Chondrocyte (in vitro differentiated cells): ENCODE results near the gene COL1A1. TPM values are rescaled to one million over a fixed set of nuclear protein-coding genes. Genes with fewer than 3 reads are reported as not detected.

Source experiments
- DNase-seq: peaks from one replicate; pipeline ENCODE4 v3.0.0; 2021; ENCODE audit warnings: mixed read lengths, low spot score
- H3K27ac Mint-ChIP-seq: one replicate; pipeline ENCODE4 v1.8.0; 2021; ENCODE audit warnings: mild to moderate bottlenecking, moderate library complexity, mixed read lengths; ENCODE audit not compliant: unreplicated experiment
- H3K27me3 Mint-ChIP-seq: 2 replicates; pipeline ENCODE4 v1.8.0; 2021; ENCODE audit warnings: low read depth, mixed read lengths
- H3K36me3 Mint-ChIP-seq: 2 replicates; pipeline ENCODE4 v1.8.0; 2021; ENCODE audit warnings: low read depth, mixed read lengths
- H3K4me1 Mint-ChIP-seq: 2 replicates; pipeline ENCODE4 v1.8.0; 2021; ENCODE audit warnings: low read depth, mild to moderate bottlenecking, mixed read lengths
- H3K4me3 Mint-ChIP-seq: one replicate; pipeline ENCODE4 v1.8.0; 2021; ENCODE audit warnings: mild to moderate bottlenecking, moderate library complexity, mixed read lengths; ENCODE audit not compliant: unreplicated experiment
- H3K9me3 Mint-ChIP-seq: 2 replicates; pipeline ENCODE4 v1.8.0; 2021; ENCODE audit warnings: low read depth, mixed read lengths
- total RNA-seq: library from RNA; stranded (reverse); gene quantifications from 3 replicates; pipeline ENCODE4 v1.2.1, GENCODE V29; 2021
- TF ChIP-seq, protein P1 (sequence below): fragments of 200-600 bp; sonication (generic); IDR thresholded peaks from 2 replicates; pipeline ENCODE4 v1.5.0; 2021; ENCODE audit warnings: antibody characterized with exemption, mild to moderate bottlenecking, moderate library complexity

COL1A1 gene
- total RNA-seq, 1 donor from 2014 or later: 35,333 TPM

DNA sequence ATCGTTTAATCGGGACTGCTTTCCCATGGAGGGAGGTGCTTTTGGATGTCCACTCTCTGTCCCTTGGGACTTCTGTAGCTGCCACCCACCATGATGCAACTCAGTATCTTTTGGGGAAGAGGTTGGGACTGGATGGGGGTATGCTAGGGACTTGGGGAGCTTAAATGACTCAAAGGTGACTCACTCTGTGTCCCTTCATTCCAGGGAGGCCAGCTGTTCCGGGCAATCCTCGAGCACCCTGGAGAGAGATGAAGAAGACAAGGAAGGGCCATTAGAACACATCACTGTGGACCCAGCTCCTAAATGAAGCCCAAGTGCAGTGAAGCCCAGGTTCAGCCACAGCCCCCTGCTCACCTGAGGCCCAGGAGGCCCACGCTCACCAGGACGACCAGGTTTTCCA is 4.6 kb downstream of the COL1A1 start:
- Mint-ChIP-seq H3K27me3 (no peaks in the 10 kb centered on the region), H3K4me1 (peaks cover 73% of the 10 kb centered on the region), H3K36me3 (peaks cover 80% of the 10 kb centered on the region), H3K4me3 (peak overlapping the region; percentile 99), H3K27ac (peak overlapping the region; percentile 95), H3K9me3 (no peaks in the 10 kb centered on the region)
- peak; percentile 68 for DNase-seq
- TF ChIP-seq, protein P1, sequence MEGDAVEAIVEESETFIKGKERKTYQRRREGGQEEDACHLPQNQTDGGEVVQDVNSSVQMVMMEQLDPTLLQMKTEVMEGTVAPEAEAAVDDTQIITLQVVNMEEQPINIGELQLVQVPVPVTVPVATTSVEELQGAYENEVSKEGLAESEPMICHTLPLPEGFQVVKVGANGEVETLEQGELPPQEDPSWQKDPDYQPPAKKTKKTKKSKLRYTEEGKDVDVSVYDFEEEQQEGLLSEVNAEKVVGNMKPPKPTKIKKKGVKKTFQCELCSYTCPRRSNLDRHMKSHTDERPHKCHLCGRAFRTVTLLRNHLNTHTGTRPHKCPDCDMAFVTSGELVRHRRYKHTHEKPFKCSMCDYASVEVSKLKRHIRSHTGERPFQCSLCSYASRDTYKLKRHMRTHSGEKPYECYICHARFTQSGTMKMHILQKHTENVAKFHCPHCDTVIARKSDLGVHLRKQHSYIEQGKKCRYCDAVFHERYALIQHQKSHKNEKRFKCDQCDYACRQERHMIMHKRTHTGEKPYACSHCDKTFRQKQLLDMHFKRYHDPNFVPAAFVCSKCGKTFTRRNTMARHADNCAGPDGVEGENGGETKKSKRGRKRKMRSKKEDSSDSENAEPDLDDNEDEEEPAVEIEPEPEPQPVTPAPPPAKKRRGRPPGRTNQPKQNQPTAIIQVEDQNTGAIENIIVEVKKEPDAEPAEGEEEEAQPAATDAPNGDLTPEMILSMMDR: no peak

DNA sequence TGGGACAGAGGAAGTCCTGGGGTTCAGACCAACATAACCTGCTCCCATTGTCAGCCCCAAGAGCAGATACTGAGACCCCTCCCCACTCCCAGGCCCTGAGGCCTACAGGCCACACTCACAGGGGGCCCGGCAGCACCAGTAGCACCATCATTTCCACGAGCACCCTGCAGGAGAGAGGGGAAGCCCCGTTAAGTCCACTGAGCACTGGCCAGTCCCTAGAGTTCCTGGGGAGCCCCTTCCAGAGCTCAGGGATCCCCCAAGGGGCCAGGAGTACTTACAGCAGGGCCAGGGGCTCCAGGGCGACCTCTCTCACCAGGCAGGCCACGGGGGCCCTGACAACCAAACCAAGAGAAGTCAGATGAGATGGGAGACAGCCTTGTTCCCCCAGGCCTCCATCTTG is 5.4 kb downstream of the COL1A1 start:
- no peaks in the 10 kb centered on the region for H3K9me3 Mint-ChIP-seq
- peaks cover 78% of the 10 kb centered on the region for H3K36me3 Mint-ChIP-seq
- peak overlapping the region; percentile 99 for H3K4me3 Mint-ChIP-seq
- peak; percentile 91 for DNase-seq
- peak overlapping the region; percentile 95 for H3K27ac Mint-ChIP-seq
- peaks cover 76% of the 10 kb centered on the region for H3K4me1 Mint-ChIP-seq
- TF ChIP-seq, protein P1: no peak
- no peaks in the 10 kb centered on the region for H3K27me3 Mint-ChIP-seq

DNA sequence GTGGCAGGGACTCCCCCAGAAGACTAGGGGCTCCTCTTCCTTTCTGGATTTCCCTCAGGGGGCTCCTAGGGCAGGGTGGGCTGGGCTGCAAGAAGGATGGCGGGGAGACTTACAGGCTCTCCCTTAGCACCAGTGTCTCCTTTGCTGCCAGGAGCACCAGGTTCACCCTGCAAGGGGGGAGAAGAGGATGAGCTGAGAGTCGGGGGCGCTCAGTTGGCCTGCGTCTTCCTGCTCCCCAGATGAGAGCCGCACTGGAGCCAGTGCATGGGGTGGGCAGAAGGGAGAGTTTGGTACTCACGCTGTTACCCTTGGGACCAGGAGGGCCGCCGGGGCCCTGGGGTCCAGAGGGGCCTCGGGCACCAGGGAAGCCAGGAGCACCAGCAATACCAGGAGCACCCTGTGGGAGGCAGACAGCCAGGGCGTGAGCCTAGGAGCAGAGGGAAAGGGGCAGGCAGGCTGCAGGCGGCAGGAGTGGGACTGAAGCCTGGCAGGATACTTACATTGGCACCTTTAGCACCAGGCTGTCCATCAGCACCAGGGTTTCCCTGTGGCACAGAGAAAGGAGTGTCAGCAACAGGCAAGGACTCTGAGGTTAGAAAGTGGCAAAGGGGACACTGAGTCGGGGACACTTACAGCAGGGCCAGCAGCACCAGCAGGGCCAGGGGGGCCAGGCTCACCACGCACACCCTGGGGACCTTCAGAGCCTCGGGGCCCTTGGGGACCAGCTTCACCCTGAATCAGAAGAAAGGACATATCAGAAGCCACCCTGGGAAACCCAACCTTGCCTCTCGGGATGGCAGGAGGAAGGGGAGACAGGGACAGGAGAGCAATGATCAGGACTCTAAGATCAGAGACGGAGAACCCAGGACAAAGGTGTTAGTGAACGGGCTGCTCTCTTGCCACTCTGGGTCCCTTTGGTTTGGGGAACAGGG is 6.2 kb downstream of the COL1A1 start:
- Mint-ChIP-seq H3K27ac (peak overlapping the region; percentile 95), H3K36me3 (peaks cover 77% of the 10 kb centered on the region), H3K4me3 (peak overlapping the region; percentile 99), H3K9me3 (no peaks in the 10 kb centered on the region), H3K27me3 (no peaks in the 10 kb centered on the region), H3K4me1 (peaks cover 85% of the 10 kb centered on the region)
- peak; percentile 96 for DNase-seq
- TF ChIP-seq, protein P1: peak; percentile 74

DNA sequence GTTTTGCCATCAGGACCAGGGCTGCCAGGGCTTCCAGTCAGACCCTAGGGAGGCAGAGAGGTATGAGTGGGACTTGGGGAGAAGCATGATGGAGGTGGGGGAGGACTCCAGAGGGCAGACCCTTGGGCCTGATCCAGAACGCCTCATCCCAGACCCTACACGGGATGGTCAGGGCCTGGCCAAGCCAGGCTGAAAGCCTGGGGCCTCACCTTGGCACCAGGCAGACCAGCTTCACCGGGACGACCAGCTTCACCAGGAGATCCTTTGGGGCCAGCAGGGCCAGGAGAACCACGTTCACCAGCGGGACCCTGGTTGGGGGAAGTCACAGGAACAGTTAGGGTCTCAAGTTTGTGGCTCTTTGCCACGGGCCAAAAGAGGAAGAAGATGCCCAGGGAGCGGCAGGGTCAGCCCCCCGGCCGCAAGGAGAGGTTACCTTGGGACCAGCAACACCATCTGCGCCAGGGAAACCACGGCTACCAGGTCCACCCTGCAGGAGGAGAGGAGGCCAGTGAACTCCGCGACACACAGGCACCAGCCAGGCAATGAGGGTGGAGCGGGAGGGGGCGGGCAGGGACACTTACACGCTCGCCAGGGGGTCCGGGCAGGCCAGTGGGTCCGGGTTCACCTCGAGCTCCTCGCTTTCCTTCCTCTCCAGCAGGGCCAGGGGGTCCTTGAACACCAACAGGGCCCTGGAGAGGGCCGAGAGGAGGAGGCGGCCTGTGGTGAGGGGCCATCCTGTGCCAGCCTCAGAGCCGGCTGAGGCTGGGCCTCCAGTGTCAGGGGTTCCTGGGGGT is 7.1 kb downstream of the COL1A1 start:
- H3K4me1 Mint-ChIP-seq: peaks cover 93% of the 10 kb centered on the region
- peak overlapping the region; percentile 94 for H3K27ac Mint-ChIP-seq

More for the DNA sequence above, 7.1 kb downstream of the COL1A1 start:
- Mint-ChIP-seq H3K9me3 (no peaks in the 10 kb centered on the region), H3K4me3 (peak overlapping the region; percentile 99), H3K36me3 (peaks cover 78% of the 10 kb centered on the region), H3K27me3 (no peaks in the 10 kb centered on the region)
- TF ChIP-seq, protein P1: no peak
- DNase-seq: peak; percentile 92
